HG02840 (cell line): ENCODE results near the gene SEC63.
"Not testable (repeated sequence)": the region's sequence is repeated elsewhere in the genome, so short reads cannot be mapped to it uniquely, and the experiment has no call there.

Experiments
- ATAC-seq: cut with Tn5 transposase; IDR thresholded peaks from one replicate; pipeline ENCODE4 v1.9.1; 2021; ENCODE audit warnings: mild to moderate bottlenecking, moderate library complexity, moderate number of reproducible peaks; ENCODE audit not compliant: unreplicated experiment, low FRiP score

The SEC63 gene

DNA sequence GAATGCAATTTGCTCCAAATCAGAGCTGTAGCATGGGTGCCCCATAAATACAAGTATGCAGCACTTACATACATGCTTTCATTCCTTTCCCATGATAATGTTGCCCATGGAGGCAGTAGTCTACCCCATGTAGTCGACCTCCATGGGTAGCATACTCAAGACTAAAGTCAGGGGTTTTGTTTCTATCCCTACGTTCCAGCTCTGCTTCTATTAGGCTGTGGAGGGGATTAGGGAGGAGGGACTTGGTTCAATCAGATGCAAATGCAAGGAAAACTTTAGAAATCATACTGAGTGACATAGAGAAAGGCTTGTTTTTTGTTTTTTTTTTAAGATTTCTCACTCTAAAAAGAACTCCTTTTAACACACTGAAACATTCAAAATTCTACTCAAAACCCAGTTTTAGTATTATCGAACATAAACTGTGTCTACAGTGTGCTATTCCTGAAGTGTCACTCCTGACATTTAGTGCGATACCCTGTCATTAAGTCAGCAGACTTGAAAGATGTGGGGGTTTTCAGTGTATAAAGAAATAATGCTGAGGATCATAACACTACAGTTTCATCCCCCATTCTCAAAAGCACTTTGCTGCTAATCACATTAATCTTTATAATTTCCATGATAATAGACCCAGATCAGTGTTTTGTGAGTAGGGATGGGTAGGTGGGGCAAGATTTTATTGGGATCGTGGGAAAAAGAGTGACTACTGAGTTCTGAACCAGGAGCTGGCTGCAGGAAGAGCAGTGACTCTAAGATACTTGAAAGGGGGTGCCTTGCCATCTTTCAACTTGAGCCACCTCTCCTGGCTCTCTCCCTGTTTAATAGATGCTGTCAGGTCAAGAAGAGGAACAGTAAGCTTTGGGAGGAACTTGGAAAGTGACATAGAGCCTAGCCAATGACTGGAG lies 93.5 kb downstream of the SEC63 start:
- no peak for ATAC-seq

DNA sequence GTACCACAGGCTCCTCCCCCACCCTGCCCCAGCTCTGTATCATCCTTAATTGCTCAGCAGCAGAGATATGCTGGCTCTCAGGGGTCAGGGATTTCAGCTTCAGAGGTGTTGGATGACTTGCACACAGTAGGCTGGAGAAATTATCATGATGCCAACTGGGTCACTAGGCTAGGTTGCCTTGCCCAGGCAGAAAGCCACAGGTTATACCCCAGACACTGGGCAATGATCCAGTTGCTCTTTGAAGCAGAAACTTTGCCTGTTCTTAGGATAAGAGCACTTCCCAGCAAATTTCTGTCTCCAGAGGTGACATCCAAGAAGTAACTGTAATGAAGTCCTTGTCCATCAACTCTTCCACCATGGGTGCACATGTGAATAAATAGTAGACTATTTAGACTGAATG lies 95.6 kb downstream of the SEC63 start:
- no peak for ATAC-seq

DNA sequence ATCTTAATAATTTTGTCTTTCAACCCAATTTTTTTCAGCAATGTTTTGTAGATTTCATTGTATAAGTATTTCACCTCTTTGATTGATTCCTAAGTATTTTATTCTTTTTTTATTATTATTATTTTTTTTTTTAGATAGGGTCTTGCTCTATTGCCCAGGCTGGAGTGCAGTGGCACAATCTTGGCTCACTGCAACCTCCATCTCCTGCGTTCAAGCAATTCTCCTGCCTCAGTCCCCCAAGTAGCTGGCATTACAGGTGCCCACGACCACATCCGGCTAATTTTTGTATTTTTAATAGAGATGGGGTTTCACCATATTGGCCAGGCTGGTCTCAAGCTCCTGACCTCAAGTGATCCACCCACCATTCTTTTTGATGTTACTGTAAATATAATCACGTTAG lies 97.0 kb downstream of the SEC63 start:
- not testable (repeated sequence) for ATAC-seq

DNA sequence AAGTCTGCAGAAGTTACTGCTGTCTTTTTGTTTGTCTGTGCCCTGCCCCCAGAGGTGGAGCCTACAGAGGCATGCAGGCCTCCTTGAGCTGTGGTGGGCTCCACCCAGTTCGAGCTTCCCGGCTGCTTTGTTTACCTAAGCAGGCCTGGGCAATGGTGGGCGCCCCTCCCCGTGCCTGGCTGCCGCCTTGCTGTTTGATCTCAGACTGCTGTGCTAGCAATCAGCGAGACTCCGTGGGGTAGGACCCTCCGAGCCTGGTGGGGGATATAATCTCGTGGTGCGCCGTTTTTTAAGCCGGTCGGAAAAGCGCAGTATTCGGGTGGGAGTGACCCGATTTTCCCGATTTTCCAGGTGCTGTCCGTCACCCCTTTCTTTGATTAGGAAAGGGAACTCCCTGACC lies 97.9 kb downstream of the SEC63 start:
- ATAC-seq, result not testable (repeated sequence)

DNA sequence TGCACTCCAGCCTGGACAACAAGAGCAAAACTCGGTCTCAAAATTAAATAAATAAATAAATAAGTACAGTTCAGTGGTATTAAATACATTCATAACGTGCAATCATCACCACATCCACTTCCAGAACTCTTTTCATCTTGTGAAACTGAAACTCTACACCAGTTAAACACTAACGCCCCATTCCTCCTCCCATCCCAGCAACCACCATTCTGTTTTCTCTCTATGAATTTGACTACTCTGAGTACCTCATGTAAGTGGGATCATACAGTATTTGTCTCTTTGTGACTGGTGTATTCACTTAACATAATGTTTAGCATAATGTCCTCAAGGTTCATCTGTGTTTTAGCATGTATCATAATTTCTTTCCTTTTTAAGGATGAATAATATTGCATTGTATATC lies 104.8 kb downstream of the SEC63 start:
- ATAC-seq, result no peak

DNA sequence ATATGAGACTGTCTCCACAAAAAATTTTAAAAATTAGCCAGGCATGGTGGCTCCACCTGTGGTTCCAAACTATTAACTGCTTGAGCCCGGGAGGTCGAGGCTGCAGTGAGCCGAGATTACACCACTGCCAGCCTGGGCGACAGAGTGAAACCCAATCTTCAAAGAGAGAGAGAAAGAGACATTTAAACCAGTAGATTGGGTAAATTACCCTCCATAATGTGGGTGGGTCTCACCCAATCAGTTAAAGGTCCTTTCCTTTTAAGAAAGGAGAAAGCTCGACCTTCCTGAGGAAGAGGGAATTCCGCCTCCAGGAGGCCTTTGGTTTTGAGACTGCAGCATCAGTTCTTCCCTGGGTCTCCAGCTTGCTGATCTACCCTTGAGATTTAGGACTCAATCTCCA lies 108.7 kb downstream of the SEC63 start:
- ATAC-seq, result no peak

DNA sequence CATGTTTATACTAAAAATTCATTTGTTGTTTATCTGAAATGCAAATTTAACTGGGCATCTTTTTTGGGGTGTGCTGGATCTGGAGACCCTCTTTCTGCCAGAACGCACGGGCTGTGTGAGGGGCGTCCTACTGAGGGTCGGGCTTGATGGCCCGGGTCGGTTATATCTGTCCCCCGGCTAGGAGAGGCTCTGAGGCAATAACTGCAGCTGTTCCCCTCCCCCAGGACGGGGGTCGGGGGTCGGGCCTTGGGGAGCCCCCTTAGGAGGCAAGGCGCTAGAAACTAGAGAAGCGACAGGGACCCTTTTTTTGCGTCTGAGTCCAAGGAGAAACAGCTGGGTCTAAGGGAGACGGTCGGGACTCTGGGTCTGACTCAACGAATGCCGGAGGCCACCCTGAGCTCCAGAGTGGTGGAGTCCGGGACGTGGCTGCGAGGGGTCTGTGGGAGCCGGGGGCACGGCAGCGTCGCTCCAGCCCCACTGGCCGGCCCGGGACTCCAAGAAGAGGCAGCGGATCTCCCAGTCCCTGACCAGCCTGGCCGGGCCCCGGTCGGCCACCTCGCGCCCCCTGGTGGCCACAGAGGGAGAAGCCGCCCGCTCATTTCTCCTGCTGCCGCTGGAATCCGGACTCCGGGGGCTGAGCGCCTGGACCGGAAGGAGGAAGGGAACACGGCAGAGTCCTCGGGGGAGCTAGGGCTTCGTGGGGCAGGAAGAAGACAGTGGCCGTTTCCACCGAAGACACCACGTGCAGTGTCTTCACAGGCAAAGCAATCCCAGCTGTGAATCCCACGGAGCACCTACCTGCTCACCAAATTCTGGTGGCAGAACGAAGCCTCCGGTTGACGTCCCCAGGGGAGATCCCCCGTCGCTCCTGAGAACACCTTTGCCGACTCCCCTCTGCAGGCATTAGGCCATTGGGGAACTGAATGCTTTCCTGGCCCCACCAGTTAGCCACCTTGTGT lies 109.9 kb downstream of the SEC63 start:
- peak; percentile 64 for ATAC-seq

DNA sequence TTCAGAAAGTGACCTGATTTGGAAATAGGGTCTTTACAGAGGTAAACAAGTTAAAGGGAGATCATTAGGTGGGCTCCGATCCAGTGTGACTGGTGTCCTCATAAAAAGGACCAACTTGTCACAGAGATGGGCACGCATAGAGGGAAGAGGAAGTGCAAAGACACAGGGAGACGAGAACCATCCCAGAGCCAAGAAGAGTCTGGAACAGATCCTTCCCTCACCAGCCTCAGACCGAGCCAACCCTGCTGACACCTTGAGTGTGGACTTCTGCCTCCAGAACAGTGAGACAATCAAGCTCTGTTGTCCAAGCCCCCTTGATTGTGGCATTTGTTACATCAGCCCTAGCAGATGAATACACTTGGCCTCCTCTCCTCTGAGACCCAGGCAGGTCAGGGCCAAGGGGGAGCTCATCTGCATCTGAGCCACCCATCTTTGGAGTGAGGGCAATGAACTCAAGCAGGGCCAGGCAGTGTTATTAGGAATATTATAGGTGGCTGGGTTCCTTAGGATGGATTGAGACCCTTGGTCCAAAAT lies 111.7 kb downstream of the SEC63 start:
- ATAC-seq, result no peak

DNA sequence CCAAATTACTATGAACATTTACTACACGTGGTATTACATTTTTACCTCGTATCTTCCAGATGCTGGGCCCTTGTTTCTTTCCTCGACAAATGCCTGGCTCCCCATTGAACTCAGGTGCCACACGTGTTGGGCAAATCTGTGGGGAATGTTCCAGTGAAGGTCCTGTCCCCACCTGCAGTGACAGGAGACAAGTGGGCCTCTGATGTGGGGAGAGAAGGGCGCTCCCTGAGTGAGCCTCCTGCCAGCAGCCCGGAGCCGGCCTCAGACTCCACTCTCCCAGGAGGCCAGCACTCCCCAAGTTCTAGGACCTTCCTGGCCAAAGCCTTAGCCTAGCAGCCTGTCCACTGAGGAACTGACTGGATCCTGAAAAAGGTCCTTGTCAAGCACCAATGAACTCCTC lies 112.2 kb downstream of the SEC63 start:
- no peak for ATAC-seq

DNA sequence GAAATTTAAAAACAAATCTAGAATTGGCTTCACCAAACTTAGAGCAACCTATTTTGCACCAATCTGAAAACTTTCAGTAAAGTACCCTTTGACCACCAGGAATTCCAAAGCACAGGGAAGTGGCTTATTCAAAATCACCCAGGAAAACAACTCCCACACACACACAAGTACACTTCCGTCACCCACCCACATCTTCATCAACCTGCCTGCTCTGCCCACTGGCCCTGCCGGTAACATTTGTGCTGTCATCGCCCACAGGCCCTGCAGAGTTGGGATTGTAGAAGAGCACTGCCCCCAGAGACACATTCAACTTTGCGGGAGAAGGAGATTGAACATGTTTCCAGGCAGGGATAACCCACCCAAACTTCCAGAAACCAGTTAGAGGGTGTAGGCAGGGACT lies 114.6 kb downstream of the SEC63 start:
- no peak for ATAC-seq

DNA sequence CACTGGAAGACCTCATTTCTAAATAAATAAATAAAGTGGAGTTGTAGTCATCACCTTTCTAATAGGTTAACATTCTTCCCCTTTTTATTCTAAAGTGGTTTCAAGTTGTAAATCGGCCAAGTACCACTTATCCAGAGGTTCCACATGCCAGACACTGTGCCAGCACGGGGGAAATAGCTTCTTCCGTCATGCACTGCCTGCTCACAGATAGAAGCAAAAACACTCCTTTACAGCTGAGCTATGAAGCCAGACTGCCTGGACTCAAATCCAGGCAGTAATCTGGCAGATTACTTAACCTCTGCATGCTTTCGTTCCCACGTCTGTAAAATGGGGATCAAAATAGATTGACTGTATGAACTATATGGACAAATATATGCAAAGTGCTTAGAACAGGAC lies 116.7 kb downstream of the SEC63 start:
- no peak for ATAC-seq

DNA sequence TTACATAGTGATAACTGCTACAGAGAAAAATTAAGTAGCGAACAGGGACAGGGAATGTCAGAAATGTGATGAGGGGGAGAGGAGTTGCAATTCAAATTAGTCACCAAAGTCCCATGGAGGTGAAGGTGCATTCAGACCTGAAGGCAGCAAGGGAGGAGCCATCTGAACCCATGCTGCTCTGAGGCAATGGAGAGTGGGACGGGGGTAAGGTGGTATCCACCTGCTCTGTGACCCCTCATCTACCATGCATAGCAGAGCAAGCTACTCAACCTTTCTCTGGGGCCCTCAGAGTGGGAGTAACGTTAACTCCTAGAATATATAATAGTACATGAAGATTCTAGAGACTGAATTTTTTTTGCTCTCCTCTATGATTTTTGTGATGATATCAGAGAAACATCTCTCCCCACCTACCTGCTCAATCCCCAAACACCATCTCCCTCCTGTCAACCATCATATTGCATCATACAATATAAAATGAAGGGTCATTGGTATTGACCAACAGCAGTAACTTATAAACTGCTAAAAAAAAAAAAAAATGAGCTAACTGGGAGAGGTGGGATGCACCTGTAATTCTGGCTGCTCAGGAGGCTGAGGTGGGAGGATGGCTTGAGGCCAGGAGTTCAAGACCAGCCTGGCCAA lies 117.3 kb downstream of the SEC63 start:
- ATAC-seq, result no peak

DNA sequence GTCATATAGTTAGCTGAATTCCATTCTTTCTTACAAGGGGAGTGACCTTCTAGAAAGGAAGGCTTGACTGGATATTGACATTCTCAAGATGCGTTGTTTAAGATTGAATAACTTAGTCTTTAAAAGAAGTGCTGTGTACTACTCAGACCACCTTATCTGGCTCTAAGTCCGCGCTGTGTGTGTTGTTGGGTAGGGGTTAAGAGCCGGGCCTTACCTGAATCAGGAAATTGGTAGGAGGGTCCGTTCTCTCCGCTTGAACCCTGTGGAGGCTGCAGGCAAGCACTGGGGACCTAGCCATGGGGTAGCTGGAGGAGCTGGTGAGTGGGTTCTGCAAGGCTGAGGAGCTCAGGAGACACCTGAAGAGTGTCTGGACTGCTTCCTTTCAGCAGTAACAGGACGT lies 124.9 kb downstream of the SEC63 start:
- no peak for ATAC-seq

DNA sequence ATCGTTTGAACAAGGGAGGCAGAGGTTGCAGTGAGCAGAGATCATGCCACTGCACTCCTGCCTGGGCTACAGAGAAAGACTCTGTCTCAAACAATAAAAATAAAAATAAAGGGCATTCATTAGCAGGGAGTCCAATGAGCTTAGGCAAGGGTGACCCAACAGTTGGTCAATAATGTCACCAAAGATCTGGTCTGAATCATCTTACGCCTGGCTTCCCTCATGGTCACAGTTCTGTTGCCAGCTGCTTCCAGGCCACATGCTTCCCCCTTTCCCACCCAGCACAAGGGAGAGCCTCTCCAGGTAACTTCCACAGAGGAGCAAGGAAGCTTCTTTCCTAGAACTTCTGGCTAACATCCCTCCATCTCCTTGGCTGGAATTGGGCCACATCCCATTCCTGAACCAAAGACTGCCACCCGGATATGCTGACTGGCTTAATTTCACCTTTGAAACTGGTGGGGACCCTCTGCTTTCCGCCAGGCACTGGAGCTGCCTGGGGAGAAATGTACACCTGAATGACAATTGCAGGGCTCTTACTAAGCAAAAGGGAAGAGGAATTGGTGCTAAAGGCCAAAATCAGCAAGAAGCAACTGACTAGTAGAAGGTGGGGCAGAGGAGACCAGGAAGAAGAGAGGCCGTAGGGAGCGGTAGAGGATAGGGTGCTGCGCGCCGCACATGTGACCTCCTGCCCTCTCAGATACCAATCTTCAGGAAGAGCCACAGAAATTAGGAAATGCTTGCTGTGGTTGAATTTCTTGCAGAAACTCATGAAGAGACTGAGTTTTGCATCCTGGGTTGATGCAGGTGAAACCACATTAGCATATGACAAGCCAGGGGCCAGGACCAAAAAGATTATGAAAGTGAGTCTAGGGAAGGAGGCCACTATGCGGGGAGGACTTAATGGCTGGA lies 125.6 kb downstream of the SEC63 start:
- no peak for ATAC-seq

DNA sequence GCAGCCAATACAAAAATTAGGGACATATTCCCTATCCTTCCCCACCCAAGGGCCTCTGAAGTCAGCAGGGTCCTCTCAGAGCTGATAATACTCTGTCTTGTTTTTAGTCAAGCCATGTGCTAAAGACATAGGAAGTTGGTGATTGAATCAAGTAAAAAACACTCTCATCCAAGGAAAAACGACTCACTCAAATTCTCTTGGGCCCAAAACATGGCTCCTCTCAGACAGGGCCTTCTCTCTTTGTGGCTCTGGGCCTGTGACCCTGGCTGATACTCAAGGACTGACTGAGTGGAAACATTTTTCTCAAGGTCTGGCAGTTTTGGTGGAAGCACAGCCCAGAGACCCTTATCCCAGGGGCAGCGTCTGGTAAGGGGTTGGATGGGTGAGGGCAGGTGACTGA lies 127.9 kb downstream of the SEC63 start:
- no peak for ATAC-seq

DNA sequence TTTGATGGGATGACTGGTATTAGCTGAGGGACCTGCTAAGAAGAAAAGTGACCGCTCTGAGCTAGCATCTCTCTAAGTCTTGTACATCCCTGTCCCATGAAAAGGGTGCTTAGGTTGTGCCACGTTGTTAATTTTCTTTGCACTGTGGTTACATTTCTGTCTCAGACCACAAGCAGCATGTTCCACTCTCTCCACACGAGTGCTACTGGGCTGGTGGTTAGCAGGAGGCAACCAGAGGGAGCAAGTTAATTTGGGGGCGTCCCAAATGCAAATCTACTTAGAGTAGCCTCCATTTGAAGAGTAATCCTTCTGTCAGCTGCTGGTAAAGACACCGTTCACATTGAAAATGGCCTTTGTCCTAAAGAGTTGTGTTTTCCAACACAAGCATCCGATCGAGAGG lies 130.5 kb downstream of the SEC63 start:
- no peak for ATAC-seq

DNA sequence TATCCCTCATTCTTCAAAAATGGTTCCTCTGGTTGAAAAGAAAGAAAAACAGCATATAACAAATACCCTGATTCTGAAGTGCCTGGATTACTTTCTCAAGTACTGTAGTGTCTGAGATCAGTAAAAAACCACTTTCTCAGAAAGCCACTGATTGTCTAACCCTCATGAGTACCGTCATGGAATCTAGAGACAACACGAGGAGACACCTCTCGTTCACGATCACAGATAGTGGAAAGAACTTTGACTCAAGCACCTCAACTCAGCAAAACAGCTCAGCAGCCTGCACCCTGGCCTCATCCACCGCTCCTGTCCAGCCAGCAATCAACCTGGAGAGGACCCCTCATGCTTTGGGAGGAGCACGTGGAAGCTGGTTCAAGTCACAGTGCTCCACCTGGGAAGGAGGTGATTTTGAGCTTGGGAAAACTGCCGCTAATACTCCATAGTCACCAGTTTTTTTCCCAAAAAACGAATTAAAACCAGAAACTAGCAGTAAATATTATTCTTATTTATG lies 134.9 kb downstream of the SEC63 start:
- no peak for ATAC-seq

DNA sequence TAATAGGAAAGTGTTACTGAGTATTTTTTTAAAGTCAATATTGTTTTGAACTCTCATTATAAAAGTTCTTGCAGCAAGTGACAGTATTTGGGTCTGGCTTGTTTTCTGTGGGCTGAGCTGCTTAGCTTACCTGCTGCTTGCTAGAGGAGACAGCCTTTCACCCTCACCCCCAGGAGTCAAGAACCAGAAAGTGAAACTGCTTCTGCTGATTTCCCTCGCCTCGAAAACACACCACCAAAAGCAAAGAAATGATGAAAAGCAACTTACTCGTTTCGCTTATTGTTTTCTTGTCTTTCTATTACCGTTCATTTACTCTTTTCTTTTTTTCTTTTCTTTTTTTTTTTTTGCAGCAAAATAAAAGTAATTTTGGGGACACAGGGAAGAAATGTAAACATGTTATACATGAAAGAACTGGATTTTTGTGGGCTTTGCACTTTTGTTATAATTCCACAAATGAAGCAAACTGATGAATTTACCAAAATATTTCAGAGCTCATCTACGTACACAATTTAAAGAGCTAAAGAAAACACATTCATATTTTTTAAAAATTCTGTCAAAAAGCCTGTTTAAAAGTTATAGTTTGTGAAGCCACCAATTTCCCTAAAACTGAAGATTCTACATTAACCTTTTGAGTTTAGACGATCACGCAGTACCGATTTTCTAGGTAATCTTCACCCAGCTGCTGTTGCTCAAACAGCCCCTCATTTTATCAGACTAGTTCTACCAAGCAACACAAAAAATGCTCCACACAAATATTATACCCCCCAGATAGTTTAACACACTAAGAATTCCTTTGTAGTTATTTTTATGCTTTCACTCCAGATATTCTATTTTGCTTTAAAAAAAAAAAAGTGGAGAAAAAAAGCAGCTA lies 135.6 kb downstream of the SEC63 start:
- no peak for ATAC-seq

DNA sequence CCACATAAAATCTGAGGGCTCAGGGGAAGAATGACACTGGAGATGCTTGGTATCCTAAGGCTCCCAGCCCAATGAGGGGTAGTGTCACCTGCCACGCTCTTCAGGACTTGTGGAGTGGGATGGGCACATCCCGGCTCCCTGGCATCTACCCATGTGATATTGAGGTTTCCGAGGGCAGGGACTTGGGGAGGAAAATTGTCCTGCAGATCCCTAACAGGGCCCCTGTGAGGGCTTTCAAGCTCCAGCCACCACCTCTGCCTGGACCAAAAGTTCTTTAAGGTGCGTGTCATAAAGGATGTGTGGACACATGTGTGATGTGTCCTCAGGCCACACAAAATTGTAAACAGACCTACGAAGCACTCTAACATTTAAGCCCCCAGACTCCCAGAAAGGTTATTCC lies 136.4 kb downstream of the SEC63 start:
- ATAC-seq, result no peak
